Measurements from ENCODE around the gene PSMD10.

PSMD10 gene

GRCh38 chrX:108071578-108071977 is 19.8 kb downstream of the PSMD10 start:
- DNase-seq = no peak

DNA sequence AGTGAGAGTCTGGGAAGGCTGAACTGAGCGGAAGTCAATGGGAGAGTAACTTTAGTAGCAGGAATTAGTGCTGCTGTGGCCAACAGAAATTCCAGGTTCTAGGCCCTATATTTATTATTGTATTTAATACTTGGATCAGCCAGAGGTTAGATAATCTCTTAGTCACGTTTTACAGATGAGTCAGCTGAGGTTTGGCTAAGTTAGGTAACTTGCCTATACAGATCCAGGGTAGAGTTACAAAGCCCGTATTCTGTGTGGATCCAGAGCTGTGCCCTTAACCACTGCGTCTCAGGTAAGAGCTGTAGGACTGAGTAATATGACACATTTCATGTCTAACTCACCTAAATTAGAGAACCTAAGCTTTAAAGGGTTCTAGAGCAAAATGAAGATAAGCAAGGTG is 20.5 kb downstream of the PSMD10 start:
- no peak for DNase-seq

- DNase-seq = no peak
Observed at GRCh38 chrX:108068121-108068520, 23.2 kb downstream of the PSMD10 start.

DNA sequence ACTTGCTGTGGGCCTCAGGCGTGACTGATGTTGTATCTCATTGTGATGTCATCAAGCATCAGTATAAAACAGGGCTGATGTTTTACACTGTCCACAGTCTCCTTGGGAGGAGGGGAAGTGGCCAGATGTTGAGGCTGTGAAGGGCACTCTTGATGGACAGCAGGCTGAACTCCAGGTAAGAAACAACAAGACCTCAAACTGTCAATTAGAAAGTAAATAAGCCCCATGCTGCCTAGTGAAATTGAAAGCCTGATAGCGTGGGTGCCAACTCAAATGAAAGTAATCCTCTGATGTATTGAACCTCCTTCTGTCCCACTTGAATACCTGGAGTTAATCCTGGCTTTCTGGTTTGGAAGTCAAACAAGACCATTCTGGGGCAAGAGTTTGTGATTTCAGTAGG is 26.7 kb downstream of the PSMD10 start:
- no peak for DNase-seq

GRCh38 chrX:108064001-108064400 is 27.3 kb downstream of the PSMD10 start:
- no peak for DNase-seq

- no peak for DNase-seq
Observed at GRCh38 chrX:108059801-108060200, 31.5 kb downstream of the PSMD10 start.

GRCh38 chrX:108055546-108055945 is 35.8 kb downstream of the PSMD10 start:
- no peak for DNase-seq

DNA sequence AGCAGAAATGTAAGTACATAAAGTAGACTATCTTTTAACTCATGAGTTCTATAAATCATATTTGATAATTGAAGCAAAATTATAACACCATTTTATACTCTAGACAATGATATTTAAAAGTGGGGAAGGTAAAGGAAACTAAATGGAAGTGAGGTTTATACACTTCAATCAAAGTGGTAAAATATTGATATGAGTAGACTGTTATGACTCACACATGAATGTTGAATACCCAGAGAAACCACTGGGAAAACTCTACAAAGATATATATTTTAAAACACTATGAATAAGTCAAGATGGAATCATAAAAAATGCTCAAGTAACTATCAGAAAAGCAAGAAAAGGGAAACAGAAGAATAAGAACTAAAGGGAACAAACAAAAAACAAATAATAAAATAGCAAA is 38.1 kb downstream of the PSMD10 start:
- DNase-seq = no peak

GRCh38 chrX:108049649-108050048 is 41.7 kb downstream of the PSMD10 start:
- no peak for DNase-seq

DNA sequence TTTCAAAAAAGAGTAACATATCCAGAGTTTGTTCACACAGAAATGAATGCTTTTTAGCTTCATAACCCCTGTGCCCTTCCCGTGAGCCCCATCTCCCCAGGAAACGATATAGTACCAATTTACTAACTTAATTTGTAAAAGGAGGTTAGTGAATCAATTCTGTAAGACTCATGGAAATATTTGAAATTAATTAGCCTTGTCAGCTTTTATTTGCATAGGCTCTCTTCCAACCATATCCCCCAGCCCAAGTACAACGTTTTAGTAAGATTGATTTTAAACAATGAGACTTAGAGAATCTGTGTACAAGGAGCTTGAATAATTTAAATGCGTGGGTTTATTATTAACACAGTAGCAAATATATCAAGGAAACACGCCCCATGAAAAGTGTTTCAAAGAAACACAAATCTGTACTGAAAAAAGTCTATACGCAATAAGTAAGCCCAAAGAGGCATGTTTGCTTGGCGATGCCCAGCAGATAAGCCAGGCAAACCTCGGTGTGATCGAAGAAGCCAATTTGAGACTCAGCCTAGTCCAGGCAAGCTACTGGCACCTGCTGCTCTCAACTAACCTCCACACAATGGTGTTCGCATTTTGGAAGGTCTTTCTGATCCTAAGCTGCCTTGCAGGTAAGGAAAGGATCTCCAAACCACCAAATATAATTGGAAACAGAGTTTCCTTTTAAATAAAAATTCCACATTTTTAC is 46.6 kb downstream of the PSMD10 start, which contains the start of gene VSIG1:
Gene VSIG1 (plus strand): TSS at position 512 of the 703 bp plus-strand sequence. CDS start 66 bp downstream, at position 578.
- DNase-seq = no peak

GRCh38 chrX:108036298-108036973 is 54.9 kb downstream of the PSMD10 start:
- no peak for DNase-seq

GRCh38 chrX:108034725-108035124 is 56.6 kb downstream of the PSMD10 start:
- DNase-seq = no peak
